H1 (cell line): ENCODE data around the gene APLP2. TPM values are rescaled to one million over a fixed set of nuclear protein-coding genes. Genes with fewer than 3 reads are reported as not detected.

Source experiments
- EGR1 ChIP-seq: IDR thresholded peaks from 2 replicates; pipeline ENCODE4 v1.6.1; 2011; ENCODE audit warnings: low read depth, low read length, borderline replicate concordance
- NANOG ChIP-seq: IDR thresholded peaks from 2 replicates; pipeline ENCODE4 v1.6.1; 2011; ENCODE audit warnings: low read length, low read depth, mild to moderate bottlenecking, inconsistent platforms; ENCODE audit not compliant: insufficient read depth, poor library complexity, severe bottlenecking
- SAP30 ChIP-seq: fragments of 300-600 bp; sonication (generic); IDR thresholded peaks from 2 replicates; pipeline ENCODE4 v1.7.1; 2012; ENCODE audit warnings: low read length, moderate library complexity, mild to moderate bottlenecking, inconsistent platforms; ENCODE audit not compliant: insufficient read depth, insufficient replicate concordance
- TCF12 ChIP-seq: IDR thresholded peaks from 2 replicates; pipeline ENCODE4 v1.6.1; 2011; ENCODE audit warnings: low read depth, mild to moderate bottlenecking, low read length
- YY1 ChIP-seq: IDR thresholded peaks from 2 replicates; pipeline ENCODE4 v1.6.1; 2011; ENCODE audit warnings: low read depth, mild to moderate bottlenecking, low read length
- polyA plus RNA-seq, 7 experiments: library from polyadenylated mRNA; depleted of rRNA in 3 of 7; stranded (reverse) in 5 of 7; unstranded in 2 of 7; fragments of >200 nt in 5 of 7; fragments of 200-250 nt in 2 of 7; gene quantifications; 1 replicate in 5 of 7; 2 replicates in 1 of 7; 4 replicates in 1 of 7; pipeline versions ENCODE4 v1.2.1 to v1.2.3, GENCODE V29; 2011 to 2013; ENCODE audit warnings: missing spikeins in 2 of 7, mixed read lengths in 2 of 7
- total RNA-seq: library from RNA; stranded (reverse); fragmentation: NEBNext Ultra II Directional; extraction: Animal tissue kit (Norgen Biotek cat#: 25700); gene quantifications from 2 replicates; pipeline ENCODE4 v1.2.1, GENCODE V29; 2021
- TF ChIP-seq, protein P1 (sequence below): IDR thresholded peaks from 2 replicates; pipeline ENCODE4 v1.6.1; 2012; ENCODE audit warnings: inconsistent platforms

APLP2 gene
- total and polyA plus RNA-seq, 2 of the 8 experiments (the other 6 are each of a cell fraction or from before 2014, with no cell fraction given), result 222 to 315 TPM

DNA sequence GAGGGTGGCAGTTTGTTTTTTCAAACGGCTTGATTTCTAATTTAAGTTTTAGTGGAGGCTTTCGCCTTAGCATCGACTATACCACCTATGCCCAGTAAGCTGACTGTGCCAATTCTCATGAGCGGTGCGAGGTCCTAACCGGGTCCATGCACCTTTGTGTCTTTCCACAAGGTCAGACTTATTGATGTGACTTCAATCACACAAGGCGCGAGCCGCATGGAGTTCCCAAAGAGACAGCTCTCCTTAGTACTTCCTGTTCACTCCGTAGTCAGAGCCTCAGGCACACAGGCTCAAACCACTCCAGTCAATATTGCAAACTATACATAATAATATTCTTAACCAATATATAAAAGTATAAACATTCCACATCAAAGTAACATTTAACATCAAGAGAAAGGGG lies 108.1 kb downstream of the APLP2 start (continued):
- TF ChIP-seq, protein P1, sequence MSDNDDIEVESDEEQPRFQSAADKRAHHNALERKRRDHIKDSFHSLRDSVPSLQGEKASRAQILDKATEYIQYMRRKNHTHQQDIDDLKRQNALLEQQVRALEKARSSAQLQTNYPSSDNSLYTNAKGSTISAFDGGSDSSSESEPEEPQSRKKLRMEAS, result no peak
- no peak for TF ChIP-seq EGR1
- TF ChIP-seq YY1, result no peak
- TF ChIP-seq TCF12, result no peak
- no peak for TF ChIP-seq SAP30
- TF ChIP-seq NANOG, result no peak
